DND-41 (cell line): ENCODE data around the gene DISC1.

Experiments
- ATAC-seq: fragments of 200-7000 bp; cut with Tn5 transposase; 3 replicates; pipeline ENCODE4 v1.9.1; 2021; ENCODE audit warnings: low read depth; ENCODE audit not compliant: insufficient read depth
- DNase-seq: peaks from one replicate; pipeline ENCODE4 v3.0.0-alpha.2; 2020
- H2AFZ ChIP-seq: 2 replicates; pipeline ENCODE4 v1.6.0; 2012; ENCODE audit warnings: low read depth, low read length
- H3K27ac ChIP-seq: 2 replicates; pipeline ENCODE4 v1.5.1; 2012; ENCODE audit warnings: low read length, inconsistent platforms
- H3K27me3 ChIP-seq: fragments of 200-600 bp; sonication (generic); 2 replicates; pipeline ENCODE4 v1.6.0; 2012; ENCODE audit warnings: low read length, mild to moderate bottlenecking, inconsistent platforms; ENCODE audit not compliant: insufficient read depth, poor library complexity
- H3K36me3 ChIP-seq: 2 replicates; pipeline ENCODE4 v1.5.1; 2012; ENCODE audit warnings: low read length, inconsistent platforms; ENCODE audit not compliant: insufficient read depth
- H3K4me1 ChIP-seq: 2 replicates; pipeline ENCODE4 v1.5.1; 2012; ENCODE audit warnings: mild to moderate bottlenecking, low read length; ENCODE audit not compliant: insufficient read depth
- H3K4me2 ChIP-seq: 2 replicates; pipeline ENCODE4 v1.6.0; 2012; ENCODE audit warnings: mild to moderate bottlenecking, moderate library complexity, low read length, inconsistent platforms; ENCODE audit not compliant: insufficient read depth
- H3K4me3 ChIP-seq, 2 experiments: fragments of 200-600 bp in 1 of 2; shearing (Covaris generic) in 1 of 2; 2 replicates each; pipeline ENCODE4 v1.5.1; 2012 to 2016; ENCODE audit warnings: inconsistent platforms in 2 of 2, low read length in 2 of 2, mild to moderate bottlenecking in 2 of 2, low read depth in 1 of 2, moderate library complexity in 1 of 2
- H3K79me2 ChIP-seq: 2 replicates; pipeline ENCODE4 v1.6.0; 2012; ENCODE audit warnings: low read length, inconsistent platforms; ENCODE audit not compliant: insufficient read depth
- H3K9ac ChIP-seq: 2 replicates; pipeline ENCODE4 v1.6.0; 2012; ENCODE audit warnings: low read depth, mild to moderate bottlenecking, inconsistent platforms, low read length, moderate library complexity
- H3K9me3 ChIP-seq: 2 replicates; pipeline ENCODE4 v1.5.1; 2012; ENCODE audit warnings: low read length, moderate library complexity, mild to moderate bottlenecking, inconsistent platforms; ENCODE audit not compliant: insufficient read depth, severe bottlenecking
- H4K20me1 ChIP-seq: 2 replicates; pipeline ENCODE4 v1.6.0; 2012; ENCODE audit warnings: low read length; ENCODE audit not compliant: insufficient read depth
- CTCF ChIP-seq: IDR thresholded peaks from 2 replicates; pipeline ENCODE4 v1.5.1; 2012; ENCODE audit warnings: borderline replicate concordance, low read length, moderate library complexity, mild to moderate bottlenecking; ENCODE audit not compliant: poor library complexity, severe bottlenecking; ENCODE audit errors: extremely low read depth
- EZH2 ChIP-seq: IDR thresholded peaks from 3 replicates; pipeline ENCODE4 v1.6.1; 2012; ENCODE audit warnings: borderline replicate concordance, low read depth, mild to moderate bottlenecking, moderate library complexity, low read length, inconsistent platforms; ENCODE audit not compliant: severe bottlenecking

The DISC1 gene

GRCh38 chr1:231806623-231807495 is 180.3 kb downstream of the DISC1 start:
- Histone ChIP-seq H3K79me2 (no peaks in the 10 kb centered on the region), H3K27ac (no peak overlapping the region), H3K4me1 (no peaks in the 10 kb centered on the region; the same call in 1 of the 2 replicates), H3K4me3 (no peak overlapping the region), H4K20me1 (no peaks in the 10 kb centered on the region), H2AFZ (no peak overlapping the region), H3K9ac (no peak overlapping the region), H3K4me2 (no peak overlapping the region), H3K27me3 (no peaks in the 10 kb centered on the region), H3K9me3 (no peaks in the 10 kb centered on the region), H3K36me3 (no peaks in the 10 kb centered on the region)
- no peak for TF ChIP-seq EZH2
- TF ChIP-seq CTCF: peak; percentile 76
- DNase-seq (peak; percentile 49), ATAC-seq (peak; percentile 93)

GRCh38 chr1:231807541-231807940 is 181.0 kb downstream of the DISC1 start:
- H3K4me1 ChIP-seq: no peaks in the 10 kb centered on the region; the same call in 1 of the 2 replicates
- H3K36me3 ChIP-seq: no peaks in the 10 kb centered on the region
- no peaks in the 10 kb centered on the region for H4K20me1 ChIP-seq
- no peak for DNase-seq
- no peak overlapping the region for H2AFZ ChIP-seq
- no peak overlapping the region for H3K27ac ChIP-seq
- H3K4me3 ChIP-seq: no peak overlapping the region
- TF ChIP-seq EZH2 (no peak), CTCF (no peak)
- H3K27me3 ChIP-seq: no peaks in the 10 kb centered on the region
- H3K9me3 ChIP-seq: no peaks in the 10 kb centered on the region
- no peaks in the 10 kb centered on the region for H3K79me2 ChIP-seq
- ATAC-seq: no peak
- no peak overlapping the region for H3K4me2 ChIP-seq
- no peak overlapping the region for H3K9ac ChIP-seq

- no peak overlapping the region for H3K9ac ChIP-seq
These were observed 181.5 kb downstream of the DISC1 start for GRCh38 chr1:231808116-231808515.

More at GRCh38 chr1:231808116-231808515, 181.5 kb downstream of the DISC1 start:
- H3K27ac ChIP-seq: no peak overlapping the region
- no peak for ATAC-seq
- no peaks in the 10 kb centered on the region; the same call in 1 of the 2 replicates for H3K4me1 ChIP-seq
- H3K4me2 ChIP-seq: no peak overlapping the region
- no peaks in the 10 kb centered on the region for H4K20me1 ChIP-seq
- no peak overlapping the region for H3K4me3 ChIP-seq
- H3K79me2 ChIP-seq: no peaks in the 10 kb centered on the region
- H2AFZ ChIP-seq: no peak overlapping the region
- H3K9me3 ChIP-seq: no peaks in the 10 kb centered on the region
- DNase-seq: no peak
- H3K36me3 ChIP-seq: no peaks in the 10 kb centered on the region
- no peak for TF ChIP-seq CTCF
- no peak for TF ChIP-seq EZH2
- H3K27me3 ChIP-seq: no peaks in the 10 kb centered on the region
